Fibroblast of villous mesenchyme (primary cell): ENCODE data around the gene PKMYT1. TPM values are rescaled to one million over a fixed set of nuclear protein-coding genes. Genes with fewer than 3 reads are reported as not detected.

Experiments used
- DNase-seq: peaks from one replicate; pipeline ENCODE4 v3.0.0-alpha.2; 2010; ENCODE audit warnings: low read depth
- H3K4me3 ChIP-seq: 2 replicates; pipeline ENCODE4 v1.5.1; 2011; ENCODE audit warnings: low read depth, mild to moderate bottlenecking, low read length
- CTCF ChIP-seq: IDR thresholded peaks from 2 replicates; pipeline ENCODE4 v1.5.1; 2012; ENCODE audit warnings: low read depth, mild to moderate bottlenecking, low read length; ENCODE audit not compliant: insufficient read depth
- total RNA-seq: library from RNA; depleted of rRNA; stranded (reverse); fragments of >200 nt; gene quantifications from 2 replicates; pipeline ENCODE4 v1.2.3, GENCODE V29; 2012

Gene PKMYT1
- total RNA-seq, 1 donor = 6.9 TPM

GRCh38 chr16:2966808-2967191 is 13.4 kb downstream of the PKMYT1 start:
- DNase-seq = no peak
- no peak for TF ChIP-seq CTCF
- H3K4me3 ChIP-seq = no peak overlapping the region

GRCh38 chr16:2966043-2966807 is 14.0 kb downstream of the PKMYT1 start:
- no peak for TF ChIP-seq CTCF
- no peak for DNase-seq
- H3K4me3 ChIP-seq = no peak overlapping the region

DNA sequence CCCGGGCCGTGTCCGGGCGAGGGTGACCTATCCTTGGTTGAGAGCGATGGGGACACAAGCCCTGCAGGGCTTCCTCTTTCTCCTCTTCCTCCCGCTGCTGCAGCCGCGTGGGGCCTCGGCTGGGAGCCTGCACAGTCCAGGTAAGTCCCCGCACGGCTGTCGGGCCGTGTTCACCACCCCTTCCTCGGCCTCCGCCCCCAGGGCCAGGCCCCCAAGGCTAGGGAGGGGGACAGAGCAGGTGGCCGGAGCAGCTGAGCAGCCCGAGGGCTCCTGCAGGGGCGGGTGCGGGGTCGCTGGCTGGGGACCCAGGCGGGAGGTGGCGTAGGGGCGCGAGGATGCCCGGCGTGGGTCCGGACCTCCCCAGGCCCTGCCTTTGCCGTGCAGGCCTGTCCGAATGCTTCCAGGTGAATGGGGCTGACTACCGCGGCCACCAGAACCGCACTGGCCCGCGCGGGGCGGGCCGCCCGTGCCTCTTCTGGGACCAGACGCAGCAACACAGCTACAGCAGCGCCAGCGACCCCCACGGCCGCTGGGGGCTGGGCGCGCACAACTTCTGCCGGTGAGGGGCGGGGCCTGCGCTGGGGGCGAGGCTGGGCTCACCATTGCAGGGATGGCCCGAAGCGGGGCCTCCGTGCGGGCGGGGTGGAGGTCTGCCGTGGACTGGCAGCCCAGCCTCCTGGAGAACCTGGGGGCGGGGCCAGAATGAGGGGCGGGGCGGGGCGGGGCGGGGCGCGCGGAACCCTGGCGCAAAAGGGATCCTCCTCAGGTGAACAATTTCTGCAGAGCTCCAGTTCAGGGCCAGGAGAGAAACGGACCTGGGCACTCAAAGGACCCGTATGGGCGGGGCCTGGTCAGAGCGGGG is 15.5 kb downstream of the PKMYT1 start:
- no peak for DNase-seq
- TF ChIP-seq CTCF = no peak
- H3K4me3 ChIP-seq = peak overlapping the region; percentile 46

DNA sequence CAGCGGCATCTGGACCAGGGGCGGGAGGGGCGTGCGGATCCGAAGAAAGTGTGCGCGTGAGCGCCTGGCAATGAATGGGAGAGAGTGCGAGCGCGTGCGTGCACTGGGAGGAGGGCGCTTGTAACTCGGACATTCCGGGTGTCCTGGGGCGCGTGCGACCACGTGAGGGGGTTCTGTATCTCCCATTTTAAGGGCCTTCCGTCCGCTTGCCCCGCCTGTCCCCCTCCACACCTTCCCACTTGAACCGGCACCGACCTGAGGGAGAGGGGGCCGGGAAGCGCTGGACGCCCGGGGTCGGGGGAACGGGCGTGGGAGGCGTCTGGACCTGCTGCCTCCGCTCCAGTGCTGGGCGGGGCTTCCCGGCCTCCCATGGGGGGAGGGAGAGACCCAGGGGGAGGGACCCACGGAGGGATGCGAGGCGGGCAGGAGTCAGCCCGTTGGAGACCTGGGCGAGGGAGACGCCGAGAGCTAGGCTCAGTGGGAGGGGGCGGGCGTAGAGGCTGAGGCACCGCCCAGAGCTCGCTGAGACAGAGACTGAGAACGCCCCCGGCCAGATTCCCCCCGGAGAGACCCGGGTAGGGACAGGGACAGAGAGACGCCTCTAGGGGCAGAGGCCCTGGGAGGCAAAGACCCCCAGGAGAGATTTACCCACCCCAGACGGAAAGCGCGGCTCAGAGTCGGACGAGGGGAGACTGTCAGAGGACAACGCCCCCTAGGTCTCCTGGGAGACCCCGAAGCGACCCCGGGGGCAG is 16.3 kb downstream of the PKMYT1 start, which contains the start of gene KREMEN2:
KREMEN2 (plus strand) TSS at position 553 of the 752 bp plus-strand sequence. CDS start 246 bp downstream, outside the sequence.
- TF ChIP-seq CTCF = peak; percentile 3
- H3K4me3 ChIP-seq = peak within 1 kb of the TSS; percentile 46
- DNase-seq = peak; percentile 22

GRCh38 chr16:2963074-2963722 is 17.0 kb downstream of the PKMYT1 start:
- no peak for TF ChIP-seq CTCF
- peak overlapping the region; percentile 46 for H3K4me3 ChIP-seq
- DNase-seq = no peak
